A204.1 (cell line): ENCODE measurements around the gene DEFB126.
"Not testable (repeated sequence)": the region's sequence is repeated elsewhere in the genome, so short reads cannot be mapped to it uniquely, and the experiment has no call there.

Source experiments
- FAIRE-seq: peaks from 2 replicates; lab custom pipeline; 2012; peaks lifted over from hg19 to GRCh38; lab: Jason Lieb, UNC

Gene DEFB126

GRCh38 chr20:142290-142689 lies at the start of gene DEFB126:
Gene DEFB126, plus strand, starts transcription at chr20:142590. Its CDS starts 39 bp downstream, at chr20:142629.
- no peak for FAIRE-seq

- FAIRE-seq = no peak
Observed at GRCh38 chr20:93641-94040, 48.7 kb upstream of the DEFB126 start.

GRCh38 chr20:95215-95614 lies 47.2 kb upstream of the DEFB126 start:
- no peak for FAIRE-seq

- not testable (repeated sequence) for FAIRE-seq
Observed at GRCh38 chr20:97691-98090, 44.7 kb upstream of the DEFB126 start.

- FAIRE-seq = no peak
Observed at GRCh38 chr20:101975-102374, 40.4 kb upstream of the DEFB126 start.

- no peak for FAIRE-seq
Observed at GRCh38 chr20:103456-103855, 38.9 kb upstream of the DEFB126 start.

GRCh38 chr20:112396-112795 lies 30.0 kb upstream of the DEFB126 start:
- FAIRE-seq = no peak

- no peak for FAIRE-seq
Observed at GRCh38 chr20:117518-117917, 24.9 kb upstream of the DEFB126 start.

GRCh38 chr20:129786-130323 lies 12.5 kb upstream of the DEFB126 start:
- not testable (repeated sequence) for FAIRE-seq

GRCh38 chr20:137668-138490 lies 4.5 kb upstream of the DEFB126 start:
- FAIRE-seq = no peak

- no peak for FAIRE-seq
Observed at GRCh38 chr20:145877-146276, 3.5 kb downstream of the DEFB126 start.

- no peak for FAIRE-seq
Observed at GRCh38 chr20:152131-152530, 9.7 kb downstream of the DEFB126 start.

- FAIRE-seq = no peak
Observed at GRCh38 chr20:157154-157553, 14.8 kb downstream of the DEFB126 start, which contains the start of gene DEFB127. Gene DEFB127, plus strand, starts transcription at chr20:157454. Its CDS starts 91 bp downstream, at chr20:157545.

GRCh38 chr20:164618-165017 lies 22.2 kb downstream of the DEFB126 start:
- FAIRE-seq = no peak

GRCh38 chr20:168876-169275 lies 26.5 kb downstream of the DEFB126 start:
- FAIRE-seq = no peak

GRCh38 chr20:184288-184687 lies 41.9 kb downstream of the DEFB126 start:
- no peak for FAIRE-seq

GRCh38 chr20:187733-188132 lies 45.3 kb downstream of the DEFB126 start:
- FAIRE-seq = no peak

GRCh38 chr20:189611-190010 lies 47.2 kb downstream of the DEFB126 start, which contains the start of gene DEFB128:
Gene DEFB128, minus strand, starts transcription at chr20:189711. Its CDS starts 88 bp downstream, at chr20:189623.
- FAIRE-seq = no peak
